ENCODE measurements around the gene KRTAP12-4.

KRTAP12-4 gene

DNA sequence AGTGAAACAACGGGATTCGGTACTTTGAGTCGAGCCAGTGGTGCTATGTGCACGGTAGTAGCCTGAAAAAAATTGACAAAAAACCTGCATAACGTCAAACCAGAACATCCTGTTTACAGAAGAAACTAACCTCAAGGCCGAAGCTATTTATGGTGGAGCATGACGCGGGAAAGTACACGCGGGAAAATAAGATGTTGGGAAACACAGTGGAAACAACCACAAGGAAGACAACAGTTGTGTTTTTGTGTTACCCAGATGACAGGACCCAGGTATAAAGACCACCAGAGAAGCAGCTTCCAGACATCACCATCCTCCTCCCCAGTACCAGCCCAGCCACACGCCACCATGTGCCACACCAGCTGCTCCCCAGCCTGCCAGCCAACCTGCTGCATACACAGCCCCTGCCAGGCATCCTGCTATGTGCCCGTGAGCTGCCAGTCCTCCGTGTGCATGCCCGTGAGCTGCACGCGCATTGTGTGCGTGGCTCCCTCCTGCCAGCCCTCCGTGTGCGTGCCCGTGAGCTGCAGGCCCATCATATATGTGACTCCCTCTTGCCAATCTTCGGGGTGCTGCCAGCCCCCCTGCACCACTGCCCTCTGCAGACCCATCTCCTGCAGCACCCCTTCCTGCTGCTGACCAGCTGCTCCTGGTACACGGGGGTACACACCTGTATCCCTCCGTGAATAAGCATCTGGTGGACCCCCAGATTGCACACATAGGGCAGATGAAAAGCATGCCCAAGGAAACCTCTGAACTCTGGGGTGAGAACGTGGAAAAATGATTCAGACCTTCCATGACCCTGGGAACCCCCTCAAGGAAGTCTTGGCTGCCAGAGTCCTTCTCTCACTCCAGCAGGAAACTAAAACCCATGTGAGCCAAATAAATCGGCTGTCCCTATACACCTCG is 3.4 kb upstream of the KRTAP12-4 start, which contains the start of gene KRTAP12-3:
TSS of gene KRTAP12-3 (plus strand) at position 298 of the 906 bp plus-strand sequence. CDS start at position 346, 48 bp downstream.
- Histone ChIP-seq H3K27me3 (ENCODE audit: control insufficient read depth in 1 of 2, insufficient read depth in 2 of 2, low read length in 2 of 2) (no peaks in the 10 kb centered on the region), H3K4me1 (ENCODE audit: control insufficient read depth in 1 of 2, insufficient read depth in 2 of 2, low read length in 2 of 2) (peaks cover 0 to 4% of the 10 kb centered on the region in 2 donors), H3K27ac (ENCODE audit: low read depth, low read length) (peak within 1 kb of the TSS; percentile 28), H3K9ac (ENCODE audit: low read depth in 1 of 2, low read length in 2 of 2) (peak within 1 kb of the TSS in 1 of 2 donors; percentile 4), H3K4me3 (ENCODE audit: low read depth in 1 of 2, low read length in 2 of 2) (no peak within 1 kb of the TSS), H3K9me3 (ENCODE audit: control insufficient read depth in 1 of 2, low read length in 2 of 2) (no peaks in the 10 kb centered on the region), H3K36me3 (ENCODE audit: control insufficient read depth in 1 of 2, insufficient read depth in 2 of 2, low read length in 2 of 2) (no peaks in the 10 kb centered on the region)

DNA sequence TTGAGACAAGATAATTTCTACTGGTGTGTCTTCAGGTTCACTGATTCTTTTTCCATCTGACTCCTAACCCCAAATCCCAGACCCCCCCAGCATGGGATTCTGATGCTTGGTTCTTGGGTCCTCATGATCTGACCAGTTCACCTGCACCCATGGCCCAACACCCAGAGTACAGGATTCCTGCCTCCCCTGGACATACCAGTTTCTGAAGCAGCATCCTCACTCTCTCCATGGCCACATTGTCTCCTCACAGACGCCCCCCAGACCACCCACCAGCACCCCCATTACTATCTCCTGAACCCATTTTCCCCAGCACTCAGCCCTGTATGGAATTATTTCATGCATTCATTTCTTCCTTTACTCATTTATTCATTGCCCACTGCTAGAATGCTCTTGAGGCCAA is 2.4 kb upstream of the KRTAP12-4 start:
- H3K36me3 ChIP-seq (ENCODE audit: control insufficient read depth in 1 of 2, insufficient read depth in 2 of 2, low read length in 2 of 2): no peaks in the 10 kb centered on the region
- H3K27me3 ChIP-seq (ENCODE audit: control insufficient read depth in 1 of 2, insufficient read depth in 2 of 2, low read length in 2 of 2): no peaks in the 10 kb centered on the region
- H3K9ac ChIP-seq (ENCODE audit: low read depth in 1 of 2, low read length in 2 of 2): peak overlapping the region in 1 of 2 donors; percentile 4
- no peak overlapping the region for H3K4me3 ChIP-seq (ENCODE audit: low read depth in 1 of 2, low read length in 2 of 2)
- no peaks in the 10 kb centered on the region for H3K9me3 ChIP-seq (ENCODE audit: control insufficient read depth in 1 of 2, low read length in 2 of 2)
- H3K4me1 ChIP-seq (ENCODE audit: control insufficient read depth in 1 of 2, insufficient read depth in 2 of 2, low read length in 2 of 2): peaks cover 0 to 4% of the 10 kb centered on the region in 2 donors
- no peak overlapping the region for H3K27ac ChIP-seq (ENCODE audit: low read depth, low read length)

DNA sequence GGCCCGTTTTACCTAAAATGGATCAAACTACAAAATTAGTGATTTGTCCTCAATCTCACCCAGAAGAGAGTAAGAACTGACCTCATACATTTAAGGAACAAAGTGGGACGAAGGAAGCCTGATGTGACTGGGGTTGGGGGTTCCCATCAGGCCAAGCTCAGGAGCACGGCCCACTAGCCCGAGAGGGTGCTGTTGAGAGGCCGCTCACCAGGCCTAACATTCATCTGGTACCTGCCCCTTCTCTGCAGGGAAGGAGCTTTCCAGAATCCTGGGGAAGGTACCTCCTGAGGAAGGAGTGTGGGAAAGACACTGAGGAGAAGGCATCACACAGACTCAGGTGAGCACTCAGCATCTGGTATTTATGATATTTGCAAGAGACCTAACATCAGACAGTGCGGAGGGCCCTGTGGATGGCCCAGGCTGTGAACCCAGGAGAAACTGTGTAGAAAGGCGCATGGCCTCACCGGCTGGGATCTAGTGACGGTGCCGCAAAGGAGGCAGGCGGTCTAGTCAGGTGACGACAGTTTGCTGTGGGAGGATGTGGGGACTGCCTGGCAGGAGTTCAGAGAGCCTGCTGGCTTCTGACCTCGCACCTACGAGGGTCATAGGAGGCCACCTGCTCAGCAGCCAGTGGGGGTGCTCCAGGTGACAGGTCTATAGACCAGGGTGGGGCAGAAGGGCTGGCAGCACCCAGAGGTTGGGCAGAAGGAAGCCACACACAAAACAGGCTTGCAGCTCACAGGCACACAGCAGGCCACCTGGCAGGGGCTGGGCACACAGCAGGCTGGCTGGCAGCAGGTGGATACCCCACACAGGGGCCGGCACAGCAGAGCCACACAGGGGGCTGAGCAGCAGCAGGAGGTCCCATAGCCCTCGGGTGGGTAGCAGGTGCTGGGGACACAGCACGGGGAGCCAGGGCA is 543 bp downstream of the KRTAP12-4 start:
- Histone ChIP-seq H3K4me1 (ENCODE audit: control insufficient read depth in 1 of 2, insufficient read depth in 2 of 2, low read length in 2 of 2) (peaks cover 0 to 4% of the 10 kb centered on the region in 2 donors), H3K9me3 (ENCODE audit: control insufficient read depth in 1 of 2, low read length in 2 of 2) (no peaks in the 10 kb centered on the region), H3K27ac (ENCODE audit: low read depth, low read length) (no peak overlapping the region), H3K36me3 (ENCODE audit: control insufficient read depth in 1 of 2, insufficient read depth in 2 of 2, low read length in 2 of 2) (no peaks in the 10 kb centered on the region), H3K9ac (ENCODE audit: low read depth in 1 of 2, low read length in 2 of 2) (no peak overlapping the region), H3K27me3 (ENCODE audit: control insufficient read depth in 1 of 2, insufficient read depth in 2 of 2, low read length in 2 of 2) (no peaks in the 10 kb centered on the region), H3K4me3 (ENCODE audit: low read depth in 1 of 2, low read length in 2 of 2) (no peak overlapping the region)

DNA sequence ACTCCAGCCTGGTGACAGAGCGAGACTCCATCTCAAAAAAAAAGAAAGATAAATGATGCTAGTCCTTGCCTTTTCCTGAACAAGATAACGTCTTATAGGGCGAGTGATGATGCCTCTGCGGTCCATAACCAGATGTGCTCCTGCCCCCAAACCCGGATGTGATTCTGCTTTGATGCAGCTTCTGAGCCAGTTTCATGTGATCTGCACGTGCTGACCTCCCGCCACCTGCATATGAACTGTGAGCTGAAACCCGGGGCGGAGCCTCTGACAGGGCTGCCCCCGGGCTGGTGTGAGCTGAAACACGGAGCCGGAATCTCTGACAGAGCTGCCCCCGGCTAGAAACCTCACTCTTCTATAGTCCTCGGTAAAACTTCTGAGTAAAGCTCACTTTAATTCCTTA is 1.3 kb downstream of the KRTAP12-4 start:
- Histone ChIP-seq H3K9ac (ENCODE audit: low read depth in 1 of 2, low read length in 2 of 2) (no peak overlapping the region), H3K27me3 (ENCODE audit: control insufficient read depth in 1 of 2, insufficient read depth in 2 of 2, low read length in 2 of 2) (no peaks in the 10 kb centered on the region), H3K27ac (ENCODE audit: low read depth, low read length) (no peak overlapping the region), H3K9me3 (ENCODE audit: control insufficient read depth in 1 of 2, low read length in 2 of 2) (no peaks in the 10 kb centered on the region), H3K4me1 (ENCODE audit: control insufficient read depth in 1 of 2, insufficient read depth in 2 of 2, low read length in 2 of 2) (no peaks in the 10 kb centered on the region), H3K4me3 (ENCODE audit: low read depth in 1 of 2, low read length in 2 of 2) (no peak overlapping the region), H3K36me3 (ENCODE audit: control insufficient read depth in 1 of 2, insufficient read depth in 2 of 2, low read length in 2 of 2) (no peaks in the 10 kb centered on the region)

DNA sequence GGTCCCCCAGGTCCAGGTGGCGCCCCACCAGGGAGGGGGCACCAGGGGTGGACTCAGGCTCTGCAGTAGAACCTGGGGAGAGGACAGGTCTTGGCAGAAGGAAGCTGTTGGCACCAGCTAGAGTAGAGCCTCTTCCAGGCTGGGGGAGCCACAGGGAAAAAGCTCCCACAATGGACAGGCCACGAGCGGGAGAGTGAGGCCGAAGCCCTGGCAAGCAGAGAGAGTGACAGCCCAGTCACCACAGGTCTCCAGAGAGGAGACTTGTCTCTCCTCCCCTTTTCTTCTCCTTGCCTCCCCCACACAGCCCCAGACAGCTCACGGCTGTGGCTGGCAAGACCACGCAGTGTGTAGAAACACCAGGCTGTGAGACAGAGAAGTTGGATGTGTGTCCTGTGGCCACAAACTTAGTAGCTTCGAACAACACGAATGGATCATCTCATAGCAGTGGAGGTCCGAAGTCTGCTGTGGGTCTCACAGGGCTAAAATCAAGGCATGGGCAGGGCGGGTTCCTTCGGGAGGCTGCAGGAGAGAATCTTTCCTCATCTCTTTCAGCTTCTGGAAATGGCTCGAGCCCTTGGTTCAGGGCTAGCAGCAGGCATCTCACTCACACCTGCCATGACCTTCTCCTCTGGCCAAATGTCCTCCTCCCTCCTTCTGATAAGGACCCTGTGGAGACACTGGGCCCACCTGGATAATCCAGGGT is 3.3 kb downstream of the KRTAP12-4 start:
- Histone ChIP-seq H3K4me1 (ENCODE audit: control insufficient read depth in 1 of 2, insufficient read depth in 2 of 2, low read length in 2 of 2) (no peaks in the 10 kb centered on the region), H3K9me3 (ENCODE audit: control insufficient read depth in 1 of 2, low read length in 2 of 2) (no peaks in the 10 kb centered on the region), H3K9ac (ENCODE audit: low read depth in 1 of 2, low read length in 2 of 2) (no peak overlapping the region), H3K4me3 (ENCODE audit: low read depth in 1 of 2, low read length in 2 of 2) (no peak overlapping the region), H3K27ac (ENCODE audit: low read depth, low read length) (no peak overlapping the region), H3K27me3 (ENCODE audit: control insufficient read depth in 1 of 2, insufficient read depth in 2 of 2, low read length in 2 of 2) (no peaks in the 10 kb centered on the region), H3K36me3 (ENCODE audit: control insufficient read depth in 1 of 2, insufficient read depth in 2 of 2, low read length in 2 of 2) (no peaks in the 10 kb centered on the region)

DNA sequence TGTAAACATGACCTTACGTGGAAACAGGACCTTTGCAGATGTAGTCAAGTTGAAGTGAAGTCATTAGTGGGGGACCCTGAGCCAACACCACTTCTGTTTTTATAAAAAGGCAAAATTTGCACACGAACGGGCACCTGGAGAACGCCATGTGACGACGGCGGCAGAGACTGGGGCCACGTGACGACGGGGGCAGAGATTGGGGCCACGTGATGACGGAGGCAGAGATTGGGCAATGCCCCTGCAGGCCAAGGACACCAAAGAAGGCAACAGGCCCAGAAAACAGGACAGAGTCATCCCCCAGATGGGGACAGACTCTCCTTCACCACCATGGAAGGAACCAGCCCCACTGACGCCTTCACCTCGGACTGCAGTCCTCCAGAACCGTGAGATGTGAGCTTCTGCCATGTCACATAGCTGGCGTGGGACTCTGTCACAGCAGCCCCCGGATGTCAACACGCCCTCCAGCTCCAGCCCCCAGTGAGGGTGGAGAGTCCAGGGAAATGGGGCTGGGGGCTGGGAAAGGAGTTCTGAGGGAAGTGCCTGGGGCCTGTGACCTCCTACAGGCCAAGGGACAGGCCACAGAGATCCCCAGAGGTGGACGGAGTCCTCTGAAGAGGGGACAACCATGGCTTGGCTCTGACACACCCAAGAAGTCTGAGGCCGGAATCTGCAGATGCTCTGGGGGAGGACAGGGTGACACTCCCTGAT is 4.0 kb downstream of the KRTAP12-4 start:
- Histone ChIP-seq H3K4me3 (ENCODE audit: low read depth in 1 of 2, low read length in 2 of 2) (no peak overlapping the region), H3K36me3 (ENCODE audit: control insufficient read depth in 1 of 2, insufficient read depth in 2 of 2, low read length in 2 of 2) (no peaks in the 10 kb centered on the region), H3K27ac (ENCODE audit: low read depth, low read length) (no peak overlapping the region), H3K27me3 (ENCODE audit: control insufficient read depth in 1 of 2, insufficient read depth in 2 of 2, low read length in 2 of 2) (no peaks in the 10 kb centered on the region), H3K9ac (ENCODE audit: low read depth in 1 of 2, low read length in 2 of 2) (no peak overlapping the region), H3K9me3 (ENCODE audit: control insufficient read depth in 1 of 2, low read length in 2 of 2) (no peaks in the 10 kb centered on the region), H3K4me1 (ENCODE audit: control insufficient read depth in 1 of 2, insufficient read depth in 2 of 2, low read length in 2 of 2) (no peaks in the 10 kb centered on the region)

DNA sequence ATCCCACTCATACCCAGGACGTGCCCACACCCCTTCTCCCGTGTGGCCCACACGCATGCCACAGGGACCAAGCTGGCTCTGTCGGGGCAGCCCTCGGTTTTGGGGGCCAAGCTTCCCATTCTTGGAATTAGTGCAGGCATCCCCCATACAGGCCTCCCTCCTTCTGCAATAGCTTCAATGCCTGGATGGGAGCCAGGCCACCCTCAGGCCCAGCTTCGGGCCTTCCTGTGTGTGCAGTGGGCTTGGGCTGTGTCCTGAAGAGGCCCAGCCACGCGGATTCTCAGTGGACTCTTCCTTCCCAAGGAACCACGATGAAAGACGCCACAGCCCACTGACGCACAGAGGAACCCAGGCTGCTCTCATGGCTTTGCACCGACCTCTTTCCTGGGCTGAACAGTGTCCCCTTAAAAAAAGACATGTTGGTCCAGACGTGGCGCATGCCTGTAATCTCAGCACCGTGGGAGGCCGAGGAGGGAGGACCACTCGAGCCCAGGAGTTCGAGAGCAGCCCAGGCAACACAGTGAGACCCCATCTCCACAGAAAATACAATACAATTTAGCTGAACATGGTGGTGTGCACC is 4.8 kb downstream of the KRTAP12-4 start:
- Histone ChIP-seq H3K27me3 (ENCODE audit: control insufficient read depth in 1 of 2, insufficient read depth in 2 of 2, low read length in 2 of 2) (no peaks in the 10 kb centered on the region), H3K36me3 (ENCODE audit: control insufficient read depth in 1 of 2, insufficient read depth in 2 of 2, low read length in 2 of 2) (no peaks in the 10 kb centered on the region)

DNA sequence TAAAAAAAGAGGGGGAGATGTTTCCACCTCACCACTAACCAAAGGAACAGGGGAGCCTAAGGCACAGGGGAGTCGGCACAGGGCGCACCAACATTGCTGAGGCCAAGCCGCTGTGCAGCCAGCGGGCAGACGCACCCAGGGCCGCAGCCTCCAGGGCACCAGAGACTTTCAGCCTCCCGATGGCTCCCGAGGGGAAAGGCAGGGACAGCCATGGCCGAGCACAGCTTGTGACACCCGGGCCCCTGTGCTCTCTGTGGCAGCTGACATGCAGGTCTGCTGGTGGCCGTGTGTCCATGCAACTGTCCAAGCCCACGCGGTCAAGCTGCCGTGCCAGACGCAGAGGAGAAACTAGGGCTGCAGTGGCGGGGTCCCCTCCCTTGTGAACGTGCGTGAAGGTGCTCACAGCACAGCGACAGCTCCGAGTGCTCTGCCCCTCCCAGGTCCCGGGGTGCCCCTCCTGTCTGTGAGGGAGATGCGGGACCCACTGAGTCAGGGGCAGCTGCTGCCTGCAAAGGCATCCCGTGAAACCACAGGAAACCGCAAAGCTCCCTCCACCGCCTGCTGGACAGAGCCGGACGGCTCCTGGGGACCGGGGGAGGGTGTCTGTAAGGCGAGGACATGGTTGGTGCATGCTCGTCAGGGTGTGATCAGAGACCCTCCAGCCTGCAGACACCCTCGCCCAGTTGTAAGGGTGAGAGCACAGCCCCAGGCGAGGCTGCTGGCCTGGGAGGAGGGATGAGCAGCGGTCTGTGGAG is 5.7 kb downstream of the KRTAP12-4 start:
- Histone ChIP-seq H3K27ac (ENCODE audit: low read depth, low read length) (no peak overlapping the region), H3K9me3 (ENCODE audit: control insufficient read depth in 1 of 2, low read length in 2 of 2) (peaks cover 4 to 11% of the 10 kb centered on the region in 2 donors), H3K36me3 (ENCODE audit: control insufficient read depth in 1 of 2, insufficient read depth in 2 of 2, low read length in 2 of 2) (no peaks in the 10 kb centered on the region), H3K4me1 (ENCODE audit: control insufficient read depth in 1 of 2, insufficient read depth in 2 of 2, low read length in 2 of 2) (no peaks in the 10 kb centered on the region), H3K27me3 (ENCODE audit: control insufficient read depth in 1 of 2, insufficient read depth in 2 of 2, low read length in 2 of 2) (no peaks in the 10 kb centered on the region), H3K4me3 (ENCODE audit: low read depth in 1 of 2, low read length in 2 of 2) (no peak overlapping the region), H3K9ac (ENCODE audit: low read depth in 1 of 2, low read length in 2 of 2) (no peak overlapping the region)

More for the DNA sequence above, 4.8 kb downstream of the KRTAP12-4 start:
- Histone ChIP-seq H3K4me1 (ENCODE audit: control insufficient read depth in 1 of 2, insufficient read depth in 2 of 2, low read length in 2 of 2) (no peaks in the 10 kb centered on the region), H3K4me3 (ENCODE audit: low read depth in 1 of 2, low read length in 2 of 2) (no peak overlapping the region), H3K27ac (ENCODE audit: low read depth, low read length) (no peak overlapping the region), H3K9ac (ENCODE audit: low read depth in 1 of 2, low read length in 2 of 2) (no peak overlapping the region), H3K9me3 (ENCODE audit: control insufficient read depth in 1 of 2, low read length in 2 of 2) (peaks cover 0 to 3% of the 10 kb centered on the region in 2 donors)

DNA sequence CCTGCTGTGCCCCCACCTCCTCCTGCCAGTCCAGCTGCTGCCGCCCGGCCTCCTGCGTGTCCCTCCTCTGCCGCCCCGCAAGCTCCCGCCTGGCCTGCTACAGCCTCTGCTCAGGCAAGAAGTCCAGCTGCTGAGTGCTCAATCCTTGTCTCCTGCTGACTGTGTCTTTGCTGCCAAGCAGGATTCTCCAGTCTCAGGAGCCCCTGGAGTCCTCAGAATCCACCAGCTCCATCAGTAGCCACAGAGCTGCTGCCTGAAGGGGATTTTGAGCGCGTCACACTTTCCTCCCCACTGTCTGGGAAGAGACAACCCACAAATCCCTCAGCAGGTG is 7.3 kb downstream of the KRTAP12-4 start:
- H3K9me3 ChIP-seq (ENCODE audit: control insufficient read depth in 1 of 2, low read length in 2 of 2): peaks cover 4 to 11% of the 10 kb centered on the region in 2 donors
- no peaks in the 10 kb centered on the region for H3K4me1 ChIP-seq (ENCODE audit: control insufficient read depth in 1 of 2, insufficient read depth in 2 of 2, low read length in 2 of 2)
- no peaks in the 10 kb centered on the region for H3K36me3 ChIP-seq (ENCODE audit: control insufficient read depth in 1 of 2, insufficient read depth in 2 of 2, low read length in 2 of 2)
- no peaks in the 10 kb centered on the region for H3K27me3 ChIP-seq (ENCODE audit: control insufficient read depth in 1 of 2, insufficient read depth in 2 of 2, low read length in 2 of 2)
- no peak overlapping the region for H3K27ac ChIP-seq (ENCODE audit: low read depth, low read length)
- no peak overlapping the region for H3K4me3 ChIP-seq (ENCODE audit: low read depth in 1 of 2, low read length in 2 of 2)
- H3K9ac ChIP-seq (ENCODE audit: low read depth in 1 of 2, low read length in 2 of 2): no peak overlapping the region
